ENCODE results near the gene NFATC2. TPM values are rescaled to one million over a fixed set of nuclear protein-coding genes. Genes with fewer than 3 reads are reported as not detected.

Gene NFATC2
- total RNA-seq, 2 donors from 2014 or later, result 11.9 to 24.5 TPM

DNA sequence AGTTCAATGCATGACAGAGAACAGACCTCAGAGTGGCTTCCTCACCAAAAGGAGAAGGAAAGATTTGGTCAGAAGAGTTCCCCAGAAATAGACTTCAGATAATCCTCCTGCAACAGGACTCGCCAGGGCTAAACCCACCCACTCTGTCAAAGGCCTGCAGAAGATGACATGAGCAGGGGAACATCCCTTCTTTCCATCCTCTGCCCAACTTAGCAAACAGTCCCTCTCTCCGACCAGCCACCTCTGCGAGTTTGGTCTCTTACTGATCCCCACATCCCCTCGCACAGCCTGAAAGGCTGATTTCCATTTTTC is 7.5 kb downstream of the NFATC2 start:
- no peak for ATAC-seq (ENCODE audit: insufficient number of reproducible peaks, low FRiP score, low read depth)
- TF ChIP-seq, protein P1, sequence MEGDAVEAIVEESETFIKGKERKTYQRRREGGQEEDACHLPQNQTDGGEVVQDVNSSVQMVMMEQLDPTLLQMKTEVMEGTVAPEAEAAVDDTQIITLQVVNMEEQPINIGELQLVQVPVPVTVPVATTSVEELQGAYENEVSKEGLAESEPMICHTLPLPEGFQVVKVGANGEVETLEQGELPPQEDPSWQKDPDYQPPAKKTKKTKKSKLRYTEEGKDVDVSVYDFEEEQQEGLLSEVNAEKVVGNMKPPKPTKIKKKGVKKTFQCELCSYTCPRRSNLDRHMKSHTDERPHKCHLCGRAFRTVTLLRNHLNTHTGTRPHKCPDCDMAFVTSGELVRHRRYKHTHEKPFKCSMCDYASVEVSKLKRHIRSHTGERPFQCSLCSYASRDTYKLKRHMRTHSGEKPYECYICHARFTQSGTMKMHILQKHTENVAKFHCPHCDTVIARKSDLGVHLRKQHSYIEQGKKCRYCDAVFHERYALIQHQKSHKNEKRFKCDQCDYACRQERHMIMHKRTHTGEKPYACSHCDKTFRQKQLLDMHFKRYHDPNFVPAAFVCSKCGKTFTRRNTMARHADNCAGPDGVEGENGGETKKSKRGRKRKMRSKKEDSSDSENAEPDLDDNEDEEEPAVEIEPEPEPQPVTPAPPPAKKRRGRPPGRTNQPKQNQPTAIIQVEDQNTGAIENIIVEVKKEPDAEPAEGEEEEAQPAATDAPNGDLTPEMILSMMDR (IDR thresholded peaks at IDR 0.05), result no peak
- no peaks in the 10 kb centered on the region for H3K27me3 ChIP-seq (replicated peaks; ENCODE audit: insufficient read depth)
- peaks cover 4 to 23% of the 10 kb centered on the region in 2 donors for H3K4me1 ChIP-seq (ENCODE audit: control insufficient read depth in 1 of 2, low read depth in 2 of 2)
- H3K9me3 ChIP-seq, result no peaks in the 10 kb centered on the region
- H3K36me3 ChIP-seq, result no peaks in the 10 kb centered on the region
- no peak overlapping the region for H3K27ac ChIP-seq
- DNase-seq (ENCODE audit: low spot score), result no peak
- H3K4me3 ChIP-seq, result no peak overlapping the region

DNA sequence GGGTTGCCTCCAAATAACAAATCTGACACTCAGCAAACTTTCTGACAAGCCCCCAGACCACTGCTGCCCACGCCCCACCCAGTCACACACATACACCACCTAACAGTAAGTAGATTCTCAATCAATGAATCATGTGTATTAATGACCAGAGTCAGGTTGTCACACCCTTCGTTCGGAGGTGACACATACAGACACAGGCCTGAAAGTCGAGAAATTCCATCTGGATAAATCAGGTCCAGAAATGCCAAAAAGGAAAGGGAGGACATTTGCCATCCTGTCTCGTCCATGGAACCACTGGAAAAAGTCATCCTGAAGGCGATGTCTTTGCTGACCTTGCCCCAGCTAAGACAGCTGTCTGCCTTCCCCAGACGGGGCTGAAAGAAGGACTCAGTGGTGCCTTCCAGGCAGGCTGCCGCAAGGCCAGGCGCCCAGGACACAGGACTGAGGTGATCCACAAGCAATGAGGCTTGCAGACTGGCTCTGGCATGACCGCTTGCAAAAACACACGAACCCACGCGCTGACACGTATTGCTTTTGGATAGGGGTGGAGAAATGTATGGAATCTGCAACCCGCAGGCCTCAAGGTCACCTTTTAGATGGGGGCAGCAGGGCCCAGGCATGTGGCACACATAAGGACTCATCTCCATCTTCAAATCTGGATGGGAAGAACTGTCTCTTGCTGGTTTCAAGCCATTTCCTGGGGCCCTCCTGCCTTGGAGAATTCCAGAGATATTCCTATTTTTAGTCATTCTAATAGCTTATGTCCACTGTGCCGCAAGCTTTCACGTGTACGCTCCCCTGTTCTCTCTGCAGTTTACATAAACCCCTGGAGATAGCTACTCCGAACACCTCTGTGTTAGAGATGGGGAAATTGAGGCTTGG is 9.0 kb downstream of the NFATC2 start:
- peaks cover 16 to 33% of the 10 kb centered on the region in 2 donors for H3K4me1 ChIP-seq (ENCODE audit: control insufficient read depth in 1 of 2, low read depth in 2 of 2)
- H3K9me3 ChIP-seq, result no peaks in the 10 kb centered on the region
- no peak overlapping the region for H3K4me3 ChIP-seq
- ATAC-seq (ENCODE audit: insufficient number of reproducible peaks, low FRiP score, low read depth), result no peak
- no peaks in the 10 kb centered on the region for H3K27me3 ChIP-seq (replicated peaks; ENCODE audit: insufficient read depth)
- TF ChIP-seq, protein P1 (IDR thresholded peaks at IDR 0.05), result no peak
- H3K36me3 ChIP-seq, result no peaks in the 10 kb centered on the region
- no peak for DNase-seq (ENCODE audit: low spot score)
- peak overlapping the region in 1 of 2 donors; percentile 57 for H3K27ac ChIP-seq

DNA sequence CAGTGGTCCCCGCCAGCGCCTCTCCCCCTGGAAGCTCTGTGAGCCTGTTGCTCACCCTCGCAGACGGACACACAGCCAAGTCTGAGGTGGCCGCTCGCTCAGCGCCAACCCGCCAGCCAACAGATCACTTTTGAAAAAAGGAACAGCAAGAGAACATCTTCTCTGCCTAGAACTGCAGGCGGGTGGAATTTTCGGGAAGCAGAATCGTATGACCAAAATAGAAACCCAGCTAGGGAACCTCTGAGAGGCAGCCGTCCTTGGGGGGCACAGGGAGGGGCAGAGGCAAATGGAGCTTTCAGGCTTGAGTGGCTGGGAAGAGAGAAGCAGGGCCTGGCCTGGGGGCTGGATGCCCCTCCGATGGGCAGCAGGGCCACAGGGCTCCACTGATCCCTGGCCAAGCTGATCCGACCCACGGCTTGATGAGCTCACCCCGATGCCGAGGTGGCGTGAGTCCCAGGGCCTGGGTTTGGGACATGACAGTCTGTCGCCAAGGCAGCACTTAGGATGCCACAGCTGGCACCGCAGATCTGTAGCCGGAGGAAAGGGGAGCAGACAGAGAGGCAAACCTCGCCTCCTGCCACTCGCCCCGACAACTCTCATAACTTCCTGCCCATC is 9.8 kb downstream of the NFATC2 start:
- H3K36me3 ChIP-seq, result no peaks in the 10 kb centered on the region
- DNase-seq (ENCODE audit: low spot score), result peak; percentile 41
- H3K27me3 ChIP-seq (replicated peaks; ENCODE audit: insufficient read depth), result no peaks in the 10 kb centered on the region
- peaks cover 16 to 33% of the 10 kb centered on the region in 2 donors for H3K4me1 ChIP-seq (ENCODE audit: control insufficient read depth in 1 of 2, low read depth in 2 of 2)
- TF ChIP-seq, protein P1 (IDR thresholded peaks at IDR 0.05), result no peak
- peak overlapping the region; percentile 47 for H3K4me3 ChIP-seq
- peak overlapping the region; percentile 46 to 57 for H3K27ac ChIP-seq
- no peaks in the 10 kb centered on the region for H3K9me3 ChIP-seq
- peak; percentile 8 for ATAC-seq (ENCODE audit: insufficient number of reproducible peaks, low FRiP score, low read depth)

DNA sequence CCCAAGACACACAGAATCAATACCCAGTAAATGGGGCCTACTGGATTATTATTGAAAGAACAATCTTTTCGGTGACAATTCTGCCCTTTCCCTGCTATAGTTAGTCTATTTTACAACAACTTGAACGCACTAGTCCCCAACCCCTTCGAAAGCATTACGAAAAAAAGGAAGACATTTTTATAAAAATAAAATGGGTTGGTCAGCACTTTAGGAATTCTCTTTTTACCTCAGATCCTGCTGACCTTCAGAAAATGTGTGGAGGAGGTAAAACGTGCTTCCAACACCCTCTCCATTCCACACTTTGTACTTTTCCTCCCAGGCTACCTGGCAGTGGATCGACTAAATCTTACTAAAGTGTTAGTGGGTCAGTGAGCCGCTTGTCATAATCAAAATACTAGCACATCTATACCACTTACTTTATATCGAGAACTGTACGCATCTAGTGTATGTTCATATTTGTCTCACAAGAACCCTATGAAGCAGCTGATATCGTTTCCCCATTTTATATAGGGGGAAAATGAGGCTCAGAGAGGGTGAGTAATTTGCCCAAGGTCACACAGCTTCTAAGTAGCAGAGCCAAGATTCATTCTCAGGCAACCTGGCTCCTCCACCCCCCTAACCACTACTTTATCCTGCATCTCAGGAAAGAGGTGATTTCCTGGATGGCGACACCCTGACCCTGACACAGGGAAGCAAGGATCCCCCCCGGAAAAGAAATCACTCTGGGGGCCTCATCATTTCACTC is 10.6 kb downstream of the NFATC2 start:
- TF ChIP-seq, protein P1 (IDR thresholded peaks at IDR 0.05), result no peak
- no peak for DNase-seq (ENCODE audit: low spot score)
- no peaks in the 10 kb centered on the region for H3K36me3 ChIP-seq
- H3K4me1 ChIP-seq (ENCODE audit: control insufficient read depth in 1 of 2, low read depth in 2 of 2), result peaks cover 16 to 33% of the 10 kb centered on the region in 2 donors
- ATAC-seq (ENCODE audit: insufficient number of reproducible peaks, low FRiP score, low read depth), result no peak
- no peaks in the 10 kb centered on the region for H3K9me3 ChIP-seq
- H3K4me3 ChIP-seq, result peak overlapping the region; percentile 47
- H3K27ac ChIP-seq, result peak overlapping the region; percentile 46 to 57
- no peaks in the 10 kb centered on the region for H3K27me3 ChIP-seq (replicated peaks; ENCODE audit: insufficient read depth)
